ENCODE data around the gene PDE3A. TPM values are rescaled to one million over a fixed set of nuclear protein-coding genes. Genes with fewer than 3 reads are reported as not detected.

Gene PDE3A
- total RNA-seq, 6 experiments from 2014 or later, result 0.02 to 0.07 (median 0.03) TPM; not detected in 3

GRCh38 chr12:20520532-20520931 lies 152.2 kb downstream of the PDE3A start:
- H3K4me1 Mint-ChIP-seq (ENCODE audit: low read depth), result peaks cover 23% of the 10 kb centered on the region
- no peak overlapping the region for H3K4me3 Mint-ChIP-seq
- H3K27ac Mint-ChIP-seq, result no peak overlapping the region
- no peaks in the 10 kb centered on the region for H3K36me3 Mint-ChIP-seq (ENCODE audit: low read depth)
- no peak for DNase-seq
- no peak for TF ChIP-seq CTCF (IDR thresholded peaks at IDR 0.05)
- H3K27me3 Mint-ChIP-seq (ENCODE audit: insufficient read depth), result peaks cover 1% of the 10 kb centered on the region; the same call in 1 of the 2 replicates
- H3K9me3 Mint-ChIP-seq, result no peaks in the 10 kb centered on the region

GRCh38 chr12:20523658-20524057 lies 155.3 kb downstream of the PDE3A start:
- Mint-ChIP-seq H3K4me3 (no peak overlapping the region), H3K36me3 (ENCODE audit: low read depth) (no peaks in the 10 kb centered on the region), H3K27ac (no peak overlapping the region), H3K4me1 (ENCODE audit: low read depth) (peaks cover 42% of the 10 kb centered on the region), H3K9me3 (no peaks in the 10 kb centered on the region), H3K27me3 (ENCODE audit: insufficient read depth) (peaks cover 3% of the 10 kb centered on the region)
- no peak for DNase-seq
- TF ChIP-seq CTCF (IDR thresholded peaks at IDR 0.05), result no peak

DNA sequence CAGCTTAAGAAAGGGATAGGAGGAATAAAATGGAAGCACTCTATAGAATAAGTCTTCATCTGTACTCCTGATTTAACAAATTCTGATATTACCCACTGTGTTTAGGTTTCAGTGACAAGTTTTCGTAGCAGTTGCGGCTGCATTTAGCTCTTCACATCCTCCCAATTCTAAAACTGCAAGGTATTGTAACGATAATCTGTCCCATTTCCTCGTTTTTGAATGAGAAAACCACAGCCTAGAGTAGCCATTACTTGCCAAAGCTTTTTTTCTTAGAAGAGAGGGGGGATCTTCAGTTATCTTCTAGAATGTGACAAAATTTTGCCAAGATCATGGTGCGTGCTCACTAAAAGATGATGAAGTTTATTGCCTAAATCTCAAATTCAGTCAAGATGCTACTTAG lies 155.8 kb downstream of the PDE3A start:
- DNase-seq, result no peak
- Mint-ChIP-seq H3K4me3 (no peak overlapping the region), H3K4me1 (ENCODE audit: low read depth) (peaks cover 42% of the 10 kb centered on the region), H3K27me3 (ENCODE audit: insufficient read depth) (peaks cover 3% of the 10 kb centered on the region), H3K36me3 (ENCODE audit: low read depth) (no peaks in the 10 kb centered on the region), H3K27ac (no peak overlapping the region), H3K9me3 (no peaks in the 10 kb centered on the region)
- no peak for TF ChIP-seq CTCF (IDR thresholded peaks at IDR 0.05)

DNA sequence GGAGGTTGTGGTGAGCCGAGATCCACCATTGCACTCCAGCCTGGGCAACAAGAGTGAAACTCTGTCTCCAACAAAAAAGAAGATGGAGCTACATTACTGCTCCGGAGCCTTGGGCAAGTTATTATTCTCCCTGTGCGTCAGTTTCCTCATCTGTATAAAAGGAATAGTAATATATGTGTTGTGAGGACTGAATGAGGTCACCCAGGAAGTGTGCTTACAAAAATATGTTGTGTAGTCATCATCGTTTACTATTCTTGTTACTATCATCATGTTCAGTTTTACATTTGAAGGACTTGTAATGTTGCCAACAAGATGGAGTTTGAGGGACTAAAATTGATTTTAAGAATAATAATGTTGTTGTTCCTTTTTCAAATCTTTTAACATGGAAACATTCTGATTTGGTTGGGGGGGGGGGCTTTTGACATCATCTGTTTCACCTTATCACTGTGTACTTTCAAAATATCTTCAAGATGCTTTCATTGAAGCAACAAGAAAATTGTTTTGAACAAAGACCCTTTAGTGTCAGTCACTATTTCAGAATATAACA lies 156.8 kb downstream of the PDE3A start:
- Mint-ChIP-seq H3K36me3 (ENCODE audit: low read depth) (no peaks in the 10 kb centered on the region), H3K4me1 (ENCODE audit: low read depth) (peaks cover 42% of the 10 kb centered on the region), H3K27ac (no peak overlapping the region), H3K27me3 (ENCODE audit: insufficient read depth) (peaks cover 3% of the 10 kb centered on the region), H3K9me3 (no peaks in the 10 kb centered on the region), H3K4me3 (no peak overlapping the region)
- no peak for TF ChIP-seq CTCF (IDR thresholded peaks at IDR 0.05)
- no peak for DNase-seq

DNA sequence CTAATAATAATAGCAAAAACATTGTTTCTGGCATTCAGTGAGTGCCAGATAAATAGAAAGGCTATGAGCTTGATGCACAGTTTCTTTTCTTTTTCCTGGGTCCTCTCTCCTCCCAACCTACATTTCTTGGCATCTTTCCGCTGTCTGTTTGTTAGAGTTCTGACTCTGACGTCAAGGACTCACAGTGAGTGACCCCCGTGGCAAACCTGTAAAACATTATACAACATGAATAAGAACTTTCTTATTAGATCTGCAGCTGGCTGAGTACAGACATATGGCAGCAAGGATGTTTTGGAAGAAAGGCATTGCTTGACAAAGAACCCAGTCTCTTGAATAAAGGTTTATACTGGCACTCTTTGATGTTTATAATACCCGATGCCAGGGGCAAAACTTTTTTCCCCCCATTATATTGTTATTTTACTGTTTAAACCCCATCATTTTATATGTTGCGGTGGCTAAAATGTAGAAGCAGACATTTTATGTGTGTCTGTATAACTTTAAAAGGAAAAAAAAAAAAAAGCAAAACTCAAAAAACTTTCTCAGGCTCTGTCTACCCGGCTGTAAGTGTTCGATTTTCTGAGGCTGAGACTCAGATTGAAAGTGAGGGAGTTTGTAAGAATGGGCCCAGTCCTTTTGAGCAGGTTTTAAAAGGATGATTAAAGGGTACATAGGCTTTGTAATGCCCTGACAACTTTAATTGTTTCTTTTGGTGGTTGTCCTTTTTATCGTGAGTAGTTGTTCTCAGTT lies 159.3 kb downstream of the PDE3A start:
- Mint-ChIP-seq H3K9me3 (no peaks in the 10 kb centered on the region), H3K4me3 (peak overlapping the region; percentile 4; the same call in 1 of the 2 replicates), H3K36me3 (ENCODE audit: low read depth) (no peaks in the 10 kb centered on the region), H3K27me3 (ENCODE audit: insufficient read depth) (peaks cover 1% of the 10 kb centered on the region; the same call in 1 of the 2 replicates), H3K4me1 (ENCODE audit: low read depth) (peaks cover 42% of the 10 kb centered on the region), H3K27ac (no peak overlapping the region)
- TF ChIP-seq CTCF (IDR thresholded peaks at IDR 0.05), result no peak
- no peak for DNase-seq

Measured in HFFc6 (cell line).